ENCODE results near the gene OR5AK2. TPM values are rescaled to one million over a fixed set of nuclear protein-coding genes. Genes with fewer than 3 reads are reported as not detected.

The OR5AK2 gene
- total RNA-seq (2022; extraction: Qiagen RNA extraction; ENCODE audit: low read depth), result not detected in 5 replicates

DNA sequence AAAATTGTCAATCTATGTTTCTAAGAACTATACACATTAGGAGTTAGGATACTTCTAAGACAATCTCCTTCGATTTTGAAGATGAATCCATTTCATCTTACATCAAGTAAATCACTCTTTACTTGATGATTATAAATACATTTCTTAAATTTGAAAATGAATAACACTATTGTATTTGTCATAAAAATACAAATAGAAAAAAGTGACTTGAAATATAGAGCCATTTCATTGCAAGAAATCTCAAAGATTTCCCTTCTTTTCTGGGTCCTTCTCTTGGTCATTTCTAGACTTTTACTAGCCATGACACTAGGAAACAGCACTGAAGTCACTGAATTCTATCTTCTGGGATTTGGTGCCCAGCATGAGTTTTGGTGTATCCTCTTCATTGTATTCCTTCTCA, at the start of gene OR5AK2:
OR5AK2 (plus strand) TSS at position 301 of the 400 bp plus-strand sequence; CDS start at position 301, 0 bp downstream.

Other genes starting within 250 kb of the OR5AK2 start
- not detected in 5 replicates for gene OR9G4, start 240.2 kb upstream of the OR5AK2 start, total RNA-seq (2022; extraction: Qiagen RNA extraction; ENCODE audit: low read depth)
- not detected in 5 replicates for gene LRRC55, start 193.0 kb downstream of the OR5AK2 start, total RNA-seq (2022; extraction: Qiagen RNA extraction; ENCODE audit: low read depth)
- 0.05 TPM in 1 of 5 replicates, not detected in the others for gene APLNR, start 248.3 kb downstream of the OR5AK2 start, total RNA-seq (2022; extraction: Qiagen RNA extraction; ENCODE audit: low read depth)